GM21528 (cell line): ENCODE measurements around the gene PREP.
"Not testable (repeated sequence)": the region's sequence is repeated elsewhere in the genome, so short reads cannot be mapped to it uniquely, and the experiment has no call there.

ENCODE experiments used
- ATAC-seq: cut with Tn5 transposase; IDR thresholded peaks from one replicate; pipeline ENCODE4 v1.9.1; 2021; ENCODE audit warnings: mild to moderate bottlenecking, moderate library complexity; ENCODE audit not compliant: unreplicated experiment, low FRiP score

Gene PREP

GRCh38 chr6:105348897-105349296, 54.0 kb downstream of the PREP start:
- no peak for ATAC-seq

- no peak for ATAC-seq
Measured at GRCh38 chr6:105346052-105346451, 56.8 kb downstream of the PREP start.

- ATAC-seq, result no peak
Measured at GRCh38 chr6:105345506-105345905, 57.4 kb downstream of the PREP start.

- ATAC-seq, result no peak
Measured at GRCh38 chr6:105344881-105345370, 58.0 kb downstream of the PREP start.

- ATAC-seq, result not testable (repeated sequence)
Measured at GRCh38 chr6:105338350-105338983, 64.4 kb downstream of the PREP start.

GRCh38 chr6:105336986-105337385, 65.9 kb downstream of the PREP start:
- no peak for ATAC-seq

GRCh38 chr6:105332576-105332975, 70.3 kb downstream of the PREP start:
- no peak for ATAC-seq

- ATAC-seq, result no peak
Measured at GRCh38 chr6:105331927-105332326, 71.0 kb downstream of the PREP start.

- no peak for ATAC-seq
Measured at GRCh38 chr6:105330913-105331312, 72.0 kb downstream of the PREP start.

GRCh38 chr6:105330364-105330763, 72.5 kb downstream of the PREP start:
- no peak for ATAC-seq

- ATAC-seq, result no peak
Measured at GRCh38 chr6:105326833-105327770, 75.8 kb downstream of the PREP start.

GRCh38 chr6:105326216-105326615, 76.7 kb downstream of the PREP start:
- ATAC-seq, result no peak

- no peak for ATAC-seq
Measured at GRCh38 chr6:105324386-105324950, 78.4 kb downstream of the PREP start.

- ATAC-seq, result no peak
Measured at GRCh38 chr6:105322499-105323225, 80.2 kb downstream of the PREP start.

- ATAC-seq, result no peak
Measured at GRCh38 chr6:105321728-105322127, 81.2 kb downstream of the PREP start.

GRCh38 chr6:105321207-105321606, 81.7 kb downstream of the PREP start:
- ATAC-seq, result no peak

GRCh38 chr6:105320765-105321164, 82.1 kb downstream of the PREP start:
- no peak for ATAC-seq

- ATAC-seq, result no peak
Measured at GRCh38 chr6:105320271-105320670, 82.6 kb downstream of the PREP start.

GRCh38 chr6:105319331-105319730, 83.6 kb downstream of the PREP start:
- ATAC-seq, result no peak

- no peak for ATAC-seq
Measured at GRCh38 chr6:105318660-105319059, 84.2 kb downstream of the PREP start.
